H9 (cell line): ENCODE measurements around the gene LRCH1. TPM values are rescaled to one million over a fixed set of nuclear protein-coding genes. Genes with fewer than 3 reads are reported as not detected.

ENCODE experiments used
- DNase-seq: peaks from one replicate; pipeline ENCODE4 v3.0.0-alpha.2; 2017
- H2AFZ ChIP-seq: one replicate; pipeline ENCODE4 v1.6.1; 2013; ENCODE audit warnings: mild to moderate bottlenecking, low read length, control low read depth, moderate library complexity
- H2AK5ac ChIP-seq: 2 replicates; pipeline ENCODE4 v1.6.1; 2013; ENCODE audit warnings: low read length, control low read depth, mixed read lengths; ENCODE audit not compliant: insufficient read length
- H2BK120ac ChIP-seq: one replicate; pipeline ENCODE4 v1.6.1; 2013; ENCODE audit warnings: low read depth, mild to moderate bottlenecking, low read length, control low read depth, inconsistent platforms; ENCODE audit not compliant: poor library complexity, severe bottlenecking
- H2BK12ac ChIP-seq: 2 replicates; pipeline ENCODE4 v1.6.1; 2013; ENCODE audit warnings: low read length, control low read depth, mixed read lengths, low read depth; ENCODE audit not compliant: insufficient read length
- H2BK15ac ChIP-seq: 2 replicates; pipeline ENCODE4 v1.6.1; 2013; ENCODE audit warnings: low read depth, low read length, control low read depth
- H2BK20ac ChIP-seq: one replicate; pipeline ENCODE4 v1.6.1; 2013; ENCODE audit warnings: low read depth, mild to moderate bottlenecking, low read length, control low read depth, inconsistent platforms; ENCODE audit not compliant: poor library complexity, severe bottlenecking
- H2BK5ac ChIP-seq: 2 replicates; pipeline ENCODE4 v1.6.1; 2013; ENCODE audit warnings: low read length, control low read depth, mixed read lengths; ENCODE audit not compliant: insufficient read length
- H3K14ac ChIP-seq: 2 replicates; pipeline ENCODE4 v1.6.1; 2013; ENCODE audit warnings: low read length, control low read depth; ENCODE audit not compliant: insufficient read depth
- H3K18ac ChIP-seq: 2 replicates; pipeline ENCODE4 v1.6.1; 2013; ENCODE audit warnings: low read depth, mild to moderate bottlenecking, mixed read lengths, low read length, control low read depth; ENCODE audit not compliant: insufficient read length
- H3K23ac ChIP-seq: 2 replicates; pipeline ENCODE4 v1.6.1; 2013; ENCODE audit warnings: low read length, control low read depth, mixed read lengths, low read depth; ENCODE audit not compliant: insufficient read length
- H3K23me2 ChIP-seq: 2 replicates; pipeline ENCODE4 v1.6.1; 2013; ENCODE audit warnings: low read depth, mild to moderate bottlenecking, mixed read lengths, low read length, control low read depth; ENCODE audit not compliant: insufficient read length, poor library complexity, severe bottlenecking
- H3K27ac ChIP-seq: 2 replicates; pipeline ENCODE4 v1.5.1; 2013; ENCODE audit warnings: low read length, control low read depth, mixed read lengths, low read depth; ENCODE audit not compliant: insufficient read length
- H3K27me3 ChIP-seq: 2 replicates; pipeline ENCODE4 v1.6.1; 2013; ENCODE audit warnings: low read length, control low read depth, inconsistent platforms; ENCODE audit not compliant: insufficient read depth
- H3K4ac ChIP-seq: 2 replicates; pipeline ENCODE4 v1.6.1; 2013; ENCODE audit warnings: low read depth, mild to moderate bottlenecking, control low read depth, inconsistent platforms, low read length, moderate library complexity
- H3K4me1 ChIP-seq: 2 replicates; pipeline ENCODE4 v1.6.1; 2013; ENCODE audit warnings: low read length, control low read depth, inconsistent platforms; ENCODE audit not compliant: insufficient read depth
- H3K4me2 ChIP-seq: 2 replicates; pipeline ENCODE4 v1.6.1; 2013; ENCODE audit warnings: low read length, control low read depth, mixed read lengths; ENCODE audit not compliant: insufficient read length, insufficient read depth
- H3K56ac ChIP-seq: 2 replicates; pipeline ENCODE4 v1.6.1; 2013; ENCODE audit warnings: low read depth, mild to moderate bottlenecking, mixed read lengths, low read length, control low read depth; ENCODE audit not compliant: insufficient read length
- H3K79me1 ChIP-seq: 2 replicates; pipeline ENCODE4 v1.6.1; 2013; ENCODE audit warnings: low read depth, mild to moderate bottlenecking, moderate library complexity, low read length, control low read depth, inconsistent platforms; ENCODE audit not compliant: insufficient read depth, poor library complexity, severe bottlenecking
- H3K79me2 ChIP-seq: 2 replicates; pipeline ENCODE4 v1.6.1; 2013; ENCODE audit warnings: low read length, control low read depth, inconsistent platforms; ENCODE audit not compliant: insufficient read depth
- H3K9ac ChIP-seq: 2 replicates; pipeline ENCODE4 v1.6.1; 2013; ENCODE audit warnings: low read length, control low read depth, mixed read lengths; ENCODE audit not compliant: insufficient read length; ENCODE audit errors: extremely low read depth
- H3K9me3 ChIP-seq: one replicate; pipeline ENCODE4 v1.6.1; 2013; ENCODE audit warnings: low read depth, low read length, inconsistent platforms; ENCODE audit not compliant: control insufficient read depth
- H3T11ph ChIP-seq: one replicate; pipeline ENCODE4 v1.6.1; 2013; ENCODE audit warnings: mild to moderate bottlenecking, low read length, control low read depth, inconsistent platforms
- H4K20me1 ChIP-seq: one replicate; pipeline ENCODE4 v1.6.1; 2013; ENCODE audit not compliant: control insufficient read depth, insufficient read length, insufficient read depth
- H4K5ac ChIP-seq: 2 replicates; pipeline ENCODE4 v1.6.1; 2013; ENCODE audit warnings: low read depth, mild to moderate bottlenecking, mixed read lengths, low read length, control low read depth; ENCODE audit not compliant: insufficient read length
- H4K8ac ChIP-seq: replicated peaks from 2 replicates; pipeline ENCODE4 v1.6.1; 2013; ENCODE audit warnings: low read length, control low read depth, mixed read lengths, low read depth; ENCODE audit not compliant: insufficient read length
- H4K91ac ChIP-seq: 2 replicates; pipeline ENCODE4 v1.6.1; 2013; ENCODE audit warnings: low read depth, mild to moderate bottlenecking, moderate library complexity, mixed read lengths, low read length, control low read depth; ENCODE audit not compliant: insufficient read length
- H3K27ac Mint-ChIP-seq, 3 experiments: 2 replicates in 2 of 3; 3 replicates in 1 of 3; pipeline ENCODE4 v1.8.0; 2020 to 2021; ENCODE audit warnings: mixed read lengths in 3 of 3, mild to moderate bottlenecking in 1 of 3, moderate library complexity in 1 of 3
- H3K27me3 Mint-ChIP-seq: 2 replicates; pipeline ENCODE4 v1.8.0; 2021; ENCODE audit warnings: low read depth, mild to moderate bottlenecking, moderate library complexity, mixed read lengths
- H3K36me3 Mint-ChIP-seq, 3 experiments: 2 replicates in 2 of 3; 3 replicates in 1 of 3; pipeline ENCODE4 v1.8.0; 2020 to 2021; ENCODE audit warnings: low read depth in 3 of 3, mixed read lengths in 3 of 3; ENCODE audit not compliant: insufficient read depth in 1 of 3
- H3K4me1 Mint-ChIP-seq, 2 experiments: 2 replicates each; pipeline ENCODE4 v1.8.0; 2020; ENCODE audit warnings: mixed read lengths in 2 of 2
- H3K4me3 Mint-ChIP-seq, 2 experiments: 2 replicates in 1 of 2; 3 replicates in 1 of 2; pipeline ENCODE4 v1.8.0; 2020 to 2021; ENCODE audit warnings: mild to moderate bottlenecking in 2 of 2, mixed read lengths in 2 of 2, moderate library complexity in 1 of 2
- H3K9me3 Mint-ChIP-seq, 2 experiments: 2 replicates in 1 of 2; 3 replicates in 1 of 2; pipeline ENCODE4 v1.8.0; 2020; ENCODE audit warnings: mild to moderate bottlenecking in 2 of 2, mixed read lengths in 2 of 2, moderate library complexity in 1 of 2
- CTCF ChIP-seq: fragments of 200-600 bp; sonication (generic); conservative IDR thresholded peaks from 3 replicates; pipeline ENCODE4 v1.8.0; 2021; ENCODE audit warnings: antibody characterized with exemption, mild to moderate bottlenecking
- WGBS: extraction: QIAGEN DNeasy Blood & Tissue Kit; methylation state at CpG from one replicate; pipeline ENCODE4 v1.1.7; 2013; ENCODE audit warnings: missing lambda C conversion rate, low lambda C conversion rate, mixed read lengths; ENCODE audit not compliant: insufficient read length; ENCODE audit errors: extremely low coverage; 5-methylcytosine and 5-hydroxymethylcytosine counted together
- total RNA-seq: library from RNA; stranded (reverse); gene quantifications from 2 replicates; pipeline ENCODE4 v1.2.1, GENCODE V29; 2021

LRCH1 gene
- total RNA-seq, 1 experiment from 2014 or later, result 8.0 TPM

- Histone ChIP-seq H3K18ac (no peak overlapping the region), H3K9me3 (no peaks in the 10 kb centered on the region), H3K4me1 (peaks cover 8% of the 10 kb centered on the region; the same call in 1 of the 2 replicates), H3K79me1 (no peaks in the 10 kb centered on the region), H4K8ac (no peak overlapping the region), H2BK5ac (no peak overlapping the region), H3K79me2 (peaks cover 4% of the 10 kb centered on the region), H2AFZ (no peak overlapping the region), H3K4ac (no peak overlapping the region), H3K27ac (no peak overlapping the region), H3K23ac (no peak overlapping the region), H2BK15ac (no peak overlapping the region), H4K20me1 (no peaks in the 10 kb centered on the region), H3K27me3 (no peaks in the 10 kb centered on the region), H2AK5ac (no peak overlapping the region), H4K91ac (no peak overlapping the region), H2BK20ac (no peak overlapping the region), H2BK12ac (no peak overlapping the region), H4K5ac (no peak overlapping the region), H3K4me2 (no peak overlapping the region), H2BK120ac (no peak overlapping the region), H3K9ac (no peak overlapping the region), H3T11ph (no peak overlapping the region), H3K56ac (no peak overlapping the region), H3K23me2 (no peaks in the 10 kb centered on the region), H3K14ac (no peak overlapping the region)
- TF ChIP-seq CTCF, result no peak
- DNase-seq, result no peak
- peaks cover 15 to 20% of the 10 kb centered on the region in 2 experiments for H3K4me1 Mint-ChIP-seq
- WGBS, result no CpG with 5 or more reads among the region's 4 CpGs
- H3K27me3 Mint-ChIP-seq, result no peaks in the 10 kb centered on the region
- peak overlapping the region in 1 of 3 experiments; percentile 23; a peak in 2 of 7 replicates for H3K27ac Mint-ChIP-seq
- peaks cover 0 to under 1% (median under 1%) of the 10 kb centered on the region in 3 experiments; a peak in 2 of 7 replicates for H3K36me3 Mint-ChIP-seq
- no peak overlapping the region for H3K4me3 Mint-ChIP-seq
- H3K9me3 Mint-ChIP-seq, result no peaks in the 10 kb centered on the region
These were observed 87.9 kb downstream of the LRCH1 start for GRCh38 chr13:46640843-46641242.
